Measurements from ENCODE around the gene SCFD2.

- TF ChIP-seq CTCF (IDR thresholded peaks at IDR 0.05; ENCODE audit: low read depth, low read length) (no peak), EZH2phosphoT487 (IDR thresholded peaks at IDR 0.05; ENCODE audit: low read depth) (no peak)
These were observed 498.7 kb downstream of the SCFD2 start for GRCh38 chr4:52867163-52867562.
